ENCODE results near the gene GUCY1A1. TPM values are rescaled to one million over a fixed set of nuclear protein-coding genes. Genes with fewer than 3 reads are reported as not detected.

GUCY1A1 gene
- total and polyA plus RNA-seq, 12 donors, result 6.7 to 101 (median 60.2) TPM

- Histone ChIP-seq H3K36me3 (no peaks in the 10 kb centered on the region), H3K27me3 (no peaks in the 10 kb centered on the region), H3K27ac (no peak overlapping the region), H3K9me3 (no peaks in the 10 kb centered on the region), H3K4me1 (peaks cover 0 to 19% (median 7%) of the 10 kb centered on the region in 9 donors), H3K4me3 (no peak overlapping the region)
- ATAC-seq, result no peak
- no peak for TF ChIP-seq CTCF (IDR thresholded peaks at IDR 0.05)
- DNase-seq, result no peak
- intact Hi-C loops (cut with DNase I), result no loop called here
- WGBS, 2 donors, result 84 to 91% methylated on average over 1 of the region's 1 CpG
These were observed 36.7 kb upstream of the GUCY1A1 start for GRCh38 chr4:155629956-155630355.

- Histone ChIP-seq H3K36me3 (no peaks in the 10 kb centered on the region), H3K27me3 (no peaks in the 10 kb centered on the region), H3K27ac (no peak overlapping the region), H3K4me1 (peaks cover 0 to 19% (median 7%) of the 10 kb centered on the region in 9 donors), H3K4me3 (no peak overlapping the region), H3K9me3 (no peaks in the 10 kb centered on the region)
- 72 to 74% methylated on average over 4 of the region's 4 CpGs for WGBS, 2 donors
- DNase-seq (no peak), ATAC-seq (no peak)
- intact Hi-C loops (cut with DNase I), result no loop called here
- no peak for TF ChIP-seq CTCF (IDR thresholded peaks at IDR 0.05)
These were observed 34.3 kb upstream of the GUCY1A1 start for GRCh38 chr4:155632310-155632840.

GRCh38 chr4:155638195-155638965 lies 28.3 kb upstream of the GUCY1A1 start:
- 87 to 91% methylated on average over 5 of the region's 5 CpGs for WGBS, 2 donors

More at GRCh38 chr4:155638195-155638965, 28.3 kb upstream of the GUCY1A1 start:
- DNase-seq (no peak), ATAC-seq (no peak)
- no peaks in the 10 kb centered on the region for H3K27me3 ChIP-seq
- peaks cover 0 to 30% (median 0%) of the 10 kb centered on the region in 9 donors for H3K4me1 ChIP-seq
- H3K4me3 ChIP-seq, result no peak overlapping the region
- no peak overlapping the region for H3K27ac ChIP-seq
- H3K36me3 ChIP-seq, result no peaks in the 10 kb centered on the region
- TF ChIP-seq CTCF (IDR thresholded peaks at IDR 0.05), result no peak
- intact Hi-C loops (cut with DNase I), result no loop called here
- H3K9me3 ChIP-seq, result no peaks in the 10 kb centered on the region
